Caco-2 (cell line): ENCODE measurements around the gene AVPI1. TPM values are rescaled to one million over a fixed set of nuclear protein-coding genes. Genes with fewer than 3 reads are reported as not detected.

Source experiments
- BruUV-seq: library from RNA; stranded (reverse); fragments of 400-500 nt; replicated peaks from 2 replicates; lab custom pipeline; 2021; lab: Mats Ljungman, UMichigan
- CTCF ChIA-PET: fragments of 300-600 bp; sonication (Branson Sonifier 250); formaldehyde crosslinking; loops from one replicate; lab custom pipeline; 2022; ENCODE audit warnings: antibody characterized with exemption; lab: Charles Lee
- POLR2A ChIA-PET: fragments of 300-600 bp; sonication (Branson Sonifier 250); formaldehyde crosslinking; loops from one replicate; lab custom pipeline; 2022; ENCODE audit warnings: antibody characterized with exemption; lab: Charles Lee
- DNase-seq, 2 experiments: peaks; one replicate each; pipeline versions ENCODE4 v3.0.0 to v3.0.0-alpha.2; 2020 to 2022
- H3K27me3 ChIP-seq: replicated peaks from 2 replicates; pipeline ENCODE4 v1.6.0; 2011; ENCODE audit warnings: low read length; ENCODE audit not compliant: control insufficient read depth, insufficient read depth
- H3K36me3 ChIP-seq: 2 replicates; pipeline ENCODE4 v1.5.1; 2011; ENCODE audit warnings: low read length; ENCODE audit not compliant: control insufficient read depth, insufficient read depth
- H3K4me1 ChIP-seq: fragments of 250-450 bp; sonication (Bioruptor Pico); 2 replicates; pipeline ENCODE4 v1.5.1; 2020; ENCODE audit warnings: mild to moderate bottlenecking
- H3K4me3 ChIP-seq: 2 replicates; pipeline ENCODE4 v1.5.1; 2011; ENCODE audit warnings: low read depth, mild to moderate bottlenecking, control low read depth, low read length
- H3K9me3 ChIP-seq: fragments of 250-450 bp; sonication (Bioruptor Pico); 2 replicates; pipeline ENCODE4 v1.5.1; 2020; ENCODE audit warnings: mild to moderate bottlenecking, moderate library complexity
- H3K27ac Mint-ChIP-seq: one replicate; pipeline ENCODE4 v1.8.0; 2022; ENCODE audit warnings: mixed read lengths; ENCODE audit not compliant: unreplicated experiment
- H3K27me3 Mint-ChIP-seq: one replicate; pipeline ENCODE4 v1.8.0; 2022; ENCODE audit warnings: mixed read lengths; ENCODE audit not compliant: insufficient read depth, unreplicated experiment
- H3K36me3 Mint-ChIP-seq: one replicate; pipeline ENCODE4 v1.8.0; 2022; ENCODE audit warnings: mild to moderate bottlenecking, mixed read lengths; ENCODE audit not compliant: insufficient read depth, unreplicated experiment
- H3K4me1 Mint-ChIP-seq: one replicate; pipeline ENCODE4 v1.8.0; 2022; ENCODE audit warnings: low read depth, mixed read lengths; ENCODE audit not compliant: unreplicated experiment
- H3K4me3 Mint-ChIP-seq: one replicate; pipeline ENCODE4 v1.8.0; 2022; ENCODE audit warnings: mild to moderate bottlenecking, moderate library complexity, mixed read lengths; ENCODE audit not compliant: unreplicated experiment
- H3K9me3 Mint-ChIP-seq: one replicate; pipeline ENCODE4 v1.8.0; 2022; ENCODE audit warnings: mixed read lengths; ENCODE audit not compliant: unreplicated experiment
- CTCF ChIP-seq, 2 experiments: fragments of 200-600 bp in 1 of 2; IDR thresholded peaks; 1 replicate in 1 of 2; 2 replicates in 1 of 2; pipeline versions ENCODE4 v1.5.1 to v1.8.0; 2011 to 2022; ENCODE audit warnings: antibody characterized with exemption in 1 of 2, control low read depth in 1 of 2, inconsistent platforms in 1 of 2, low read depth in 1 of 2, low read length in 1 of 2, mild to moderate bottlenecking in 1 of 2, moderate library complexity in 1 of 2; ENCODE audit not compliant: insufficient read depth in 1 of 2, severe bottlenecking in 1 of 2, unreplicated experiment in 1 of 2
- intact Hi-C: fragments of 100-400 bp; cut with micrococcal nuclease; formaldehyde crosslinking; loops from one replicate; pipeline ENCODE4 v1.10.0; 2022; ENCODE audit not compliant: unreplicated experiment
- total RNA-seq: library from RNA; stranded (reverse); gene quantifications from 2 replicates; pipeline ENCODE4 v1.2.3, GENCODE V29; 2022

AVPI1 gene
- total RNA-seq, 1 experiment from 2014 or later, result 17.1 TPM

GRCh38 chr10:97717627-97718026, 30.6 kb upstream of the AVPI1 start:
- no TSS peak for BruUV-seq
- Mint-ChIP-seq H3K27me3 (no peaks in the 10 kb centered on the region), H3K36me3 (peaks cover 20% of the 10 kb centered on the region), H3K4me1 (peaks cover 17% of the 10 kb centered on the region), H3K4me3 (no peak overlapping the region), H3K9me3 (no peaks in the 10 kb centered on the region), H3K27ac (no peak overlapping the region)
- no peaks in the 10 kb centered on the region for H3K27me3 ChIP-seq
- CTCF ChIA-PET, result interaction anchor here (1.1 to 2.6 kb wide), 2 partner anchors 8 to 9 kb away, joined by 3 to 8 read pairs; no protein-coding TSS in a partner anchor
- POLR2A ChIA-PET, result no interaction called here
- H3K4me1 ChIP-seq, result peaks cover 18% of the 10 kb centered on the region
- H3K9me3 ChIP-seq, result no peaks in the 10 kb centered on the region
- no peak overlapping the region for H3K4me3 ChIP-seq
- no peak for TF ChIP-seq CTCF (IDR thresholded peaks at IDR 0.05; ENCODE audit: insufficient read depth in 1 of 2, low read depth in 1 of 2, low read length in 1 of 2, severe bottlenecking in 1 of 2, unreplicated experiment in 1 of 2)
- DNase-seq, result no peak
- intact Hi-C loops, result loop anchor here (5.0 kb wide), 1 partner anchor 35 kb away; no protein-coding TSS in a partner anchor
- no peaks in the 10 kb centered on the region for H3K36me3 ChIP-seq

GRCh38 chr10:97715259-97715874, 28.3 kb upstream of the AVPI1 start:
- Histone ChIP-seq H3K4me3 (peak overlapping the region; percentile 89; the same call in 1 of the 2 replicates), H3K27me3 (no peaks in the 10 kb centered on the region), H3K36me3 (no peaks in the 10 kb centered on the region), H3K4me1 (peaks cover 18% of the 10 kb centered on the region), H3K9me3 (no peaks in the 10 kb centered on the region)
- peaks cover 18% of the 10 kb centered on the region for H3K4me1 Mint-ChIP-seq
- intact Hi-C loops, result loop anchor here (5.0 kb wide), 1 partner anchor 33 kb away; no protein-coding TSS in a partner anchor
- ChIA-PET CTCF (interaction anchor here (1.4 to 2.7 kb wide), 5 partner anchors 8 to 39 kb away, joined by 4 to 15 read pairs (median 7); partner anchors contain the start of gene ZFYVE27), POLR2A (interaction anchor here (1.8 to 2.6 kb wide), 3 partner anchors 9 to 28 kb away, joined by 5 to 20 read pairs (median 16); partner anchors contain the start of genes AVPI1 and ZFYVE27)
- no peaks in the 10 kb centered on the region for H3K9me3 Mint-ChIP-seq
- TF ChIP-seq CTCF (IDR thresholded peaks at IDR 0.05; ENCODE audit: insufficient read depth in 1 of 2, low read depth in 1 of 2, low read length in 1 of 2, severe bottlenecking in 1 of 2, unreplicated experiment in 1 of 2), result no peak
- H3K27me3 Mint-ChIP-seq, result no peaks in the 10 kb centered on the region
- H3K27ac Mint-ChIP-seq, result peak overlapping the region; percentile 91
- no TSS peak for BruUV-seq
- H3K36me3 Mint-ChIP-seq, result peaks cover 21% of the 10 kb centered on the region
- peak overlapping the region; percentile 92 for H3K4me3 Mint-ChIP-seq
- no peak for DNase-seq

- Histone ChIP-seq H3K4me3 (peak overlapping the region; percentile 89), H3K4me1 (peaks cover 19% of the 10 kb centered on the region), H3K36me3 (no peaks in the 10 kb centered on the region), H3K9me3 (no peaks in the 10 kb centered on the region), H3K27me3 (no peaks in the 10 kb centered on the region)
- peak; percentile 54 to 58 for DNase-seq
- H3K27me3 Mint-ChIP-seq, result no peaks in the 10 kb centered on the region
- TF ChIP-seq CTCF (IDR thresholded peaks at IDR 0.05; ENCODE audit: insufficient read depth in 1 of 2, low read depth in 1 of 2, low read length in 1 of 2, severe bottlenecking in 1 of 2, unreplicated experiment in 1 of 2), result no peak
- peak overlapping the region; percentile 92 for H3K4me3 Mint-ChIP-seq
- ChIA-PET CTCF (interaction anchor here (1.0 to 2.7 kb wide), 8 partner anchors 9 to 38 kb away, joined by 3 to 15 read pairs (median 6); partner anchors contain the start of genes AVPI1 and ZFYVE27), POLR2A (interaction anchor here (0.7 to 2.6 kb wide), 4 partner anchors 10 to 50 kb away, joined by 3 to 20 read pairs (median 10); partner anchors contain the start of genes AVPI1 and ZFYVE27)
- intact Hi-C loops, result loop anchor here (1.0 to 5.0 kb wide), 2 partner anchors 17 to 32 kb away; no protein-coding TSS in a partner anchor
- no peaks in the 10 kb centered on the region for H3K9me3 Mint-ChIP-seq
- H3K4me1 Mint-ChIP-seq, result peaks cover 19% of the 10 kb centered on the region
- TSS peak; percentile 23 for BruUV-seq
- H3K36me3 Mint-ChIP-seq, result peaks cover 21% of the 10 kb centered on the region
- peak overlapping the region; percentile 91 for H3K27ac Mint-ChIP-seq
These were observed 27.6 kb upstream of the AVPI1 start for GRCh38 chr10:97714401-97715258.
